ENCODE measurements around the gene FEZF1. TPM values are rescaled to one million over a fixed set of nuclear protein-coding genes. Genes with fewer than 3 reads are reported as not detected.

FEZF1 gene
- total and polyA plus RNA-seq, 4 donors, result not detected

DNA sequence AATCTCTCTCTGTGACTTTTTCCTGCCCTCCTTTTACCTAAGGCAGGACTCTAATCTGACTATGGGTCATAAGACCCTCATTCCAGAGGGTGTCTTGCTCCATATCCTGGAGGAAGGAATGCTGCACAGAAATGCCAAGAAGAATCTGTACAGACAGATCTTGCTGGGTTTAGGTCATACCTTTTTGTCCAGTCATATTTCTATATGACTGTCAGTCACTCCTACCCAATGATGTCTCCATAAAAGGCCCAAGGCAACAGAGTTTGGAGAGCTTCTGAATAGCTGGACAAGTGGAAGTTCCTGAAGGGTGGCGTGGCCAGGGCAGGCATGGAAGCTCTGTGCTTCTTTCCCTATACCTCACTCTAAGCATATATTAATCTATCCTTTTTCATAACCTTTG, 47.5 kb downstream of the FEZF1 start (continued):
- TF ChIP-seq, protein P1, sequence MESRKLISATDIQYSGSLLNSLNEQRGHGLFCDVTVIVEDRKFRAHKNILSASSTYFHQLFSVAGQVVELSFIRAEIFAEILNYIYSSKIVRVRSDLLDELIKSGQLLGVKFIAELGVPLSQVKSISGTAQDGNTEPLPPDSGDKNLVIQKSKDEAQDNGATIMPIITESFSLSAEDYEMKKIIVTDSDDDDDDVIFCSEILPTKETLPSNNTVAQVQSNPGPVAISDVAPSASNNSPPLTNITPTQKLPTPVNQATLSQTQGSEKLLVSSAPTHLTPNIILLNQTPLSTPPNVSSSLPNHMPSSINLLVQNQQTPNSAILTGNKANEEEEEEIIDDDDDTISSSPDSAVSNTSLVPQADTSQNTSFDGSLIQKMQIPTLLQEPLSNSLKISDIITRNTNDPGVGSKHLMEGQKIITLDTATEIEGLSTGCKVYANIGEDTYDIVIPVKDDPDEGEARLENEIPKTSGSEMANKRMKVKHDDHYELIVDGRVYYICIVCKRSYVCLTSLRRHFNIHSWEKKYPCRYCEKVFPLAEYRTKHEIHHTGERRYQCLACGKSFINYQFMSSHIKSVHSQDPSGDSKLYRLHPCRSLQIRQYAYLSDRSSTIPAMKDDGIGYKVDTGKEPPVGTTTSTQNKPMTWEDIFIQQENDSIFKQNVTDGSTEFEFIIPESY (IDR thresholded peaks at IDR 0.05), result no peak
- TF ChIP-seq HNF4A (conservative IDR thresholded peaks at IDR 0.05) (no peak), RXRA (IDR thresholded peaks at IDR 0.05) (no peak), FOXA1 (IDR thresholded peaks at IDR 0.05) (no peak)

GRCh38 chr7:122256046-122256445, 48.5 kb downstream of the FEZF1 start:
- H3K4me1 ChIP-seq (ENCODE audit: control insufficient read depth in 4 of 4, insufficient read depth in 4 of 4, low read length in 3 of 4), result no peaks in the 10 kb centered on the region
- H3K9me3 ChIP-seq (ENCODE audit: control insufficient read depth in 4 of 4, low read length in 3 of 4), result no peaks in the 10 kb centered on the region
- WGBS, result 80% methylated on average over 1 of the region's 1 CpG
- H3K27me3 ChIP-seq (ENCODE audit: control insufficient read depth in 4 of 4, insufficient read depth in 4 of 4, low read length in 3 of 4), result peaks cover 0 to 3% (median 1%) of the 10 kb centered on the region in 4 donors
- H3K27ac ChIP-seq (ENCODE audit: low read depth in 1 of 2, low read length in 2 of 2), result no peak overlapping the region
- no peak for DNase-seq (ENCODE audit: low spot score)
- H3K9ac ChIP-seq (ENCODE audit: low read depth in 1 of 2, low read length in 2 of 2), result no peak overlapping the region
- no peak overlapping the region for H3K4me3 ChIP-seq (ENCODE audit: low read depth in 1 of 3, low read length in 3 of 3)
- no peaks in the 10 kb centered on the region for H3K36me3 ChIP-seq (ENCODE audit: control insufficient read depth in 4 of 4, insufficient read depth in 3 of 4, low read depth in 1 of 4, low read length in 3 of 4)
- TF ChIP-seq GABPA (IDR thresholded peaks at IDR 0.05 in 1 of 2, conservative IDR thresholded peaks at IDR 0.05 in 1 of 2) (no peak), SP1 (IDR thresholded peaks at IDR 0.05) (no peak), TAF1 (conservative IDR thresholded peaks at IDR 0.05) (no peak), JUND (IDR thresholded peaks at IDR 0.05) (no peak), EGR1 (IDR thresholded peaks at IDR 0.05; ENCODE audit: low read depth in 2 of 2) (no peak), RXRA (IDR thresholded peaks at IDR 0.05) (no peak), HNF4G (IDR thresholded peaks at IDR 0.05) (no peak), FOXA1 (IDR thresholded peaks at IDR 0.05) (no peak), RAD21 (IDR thresholded peaks at IDR 0.05) (no peak), HNF4A (conservative IDR thresholded peaks at IDR 0.05) (no peak), YY1 (IDR thresholded peaks at IDR 0.05) (no peak)
- TF ChIP-seq, protein P2, sequence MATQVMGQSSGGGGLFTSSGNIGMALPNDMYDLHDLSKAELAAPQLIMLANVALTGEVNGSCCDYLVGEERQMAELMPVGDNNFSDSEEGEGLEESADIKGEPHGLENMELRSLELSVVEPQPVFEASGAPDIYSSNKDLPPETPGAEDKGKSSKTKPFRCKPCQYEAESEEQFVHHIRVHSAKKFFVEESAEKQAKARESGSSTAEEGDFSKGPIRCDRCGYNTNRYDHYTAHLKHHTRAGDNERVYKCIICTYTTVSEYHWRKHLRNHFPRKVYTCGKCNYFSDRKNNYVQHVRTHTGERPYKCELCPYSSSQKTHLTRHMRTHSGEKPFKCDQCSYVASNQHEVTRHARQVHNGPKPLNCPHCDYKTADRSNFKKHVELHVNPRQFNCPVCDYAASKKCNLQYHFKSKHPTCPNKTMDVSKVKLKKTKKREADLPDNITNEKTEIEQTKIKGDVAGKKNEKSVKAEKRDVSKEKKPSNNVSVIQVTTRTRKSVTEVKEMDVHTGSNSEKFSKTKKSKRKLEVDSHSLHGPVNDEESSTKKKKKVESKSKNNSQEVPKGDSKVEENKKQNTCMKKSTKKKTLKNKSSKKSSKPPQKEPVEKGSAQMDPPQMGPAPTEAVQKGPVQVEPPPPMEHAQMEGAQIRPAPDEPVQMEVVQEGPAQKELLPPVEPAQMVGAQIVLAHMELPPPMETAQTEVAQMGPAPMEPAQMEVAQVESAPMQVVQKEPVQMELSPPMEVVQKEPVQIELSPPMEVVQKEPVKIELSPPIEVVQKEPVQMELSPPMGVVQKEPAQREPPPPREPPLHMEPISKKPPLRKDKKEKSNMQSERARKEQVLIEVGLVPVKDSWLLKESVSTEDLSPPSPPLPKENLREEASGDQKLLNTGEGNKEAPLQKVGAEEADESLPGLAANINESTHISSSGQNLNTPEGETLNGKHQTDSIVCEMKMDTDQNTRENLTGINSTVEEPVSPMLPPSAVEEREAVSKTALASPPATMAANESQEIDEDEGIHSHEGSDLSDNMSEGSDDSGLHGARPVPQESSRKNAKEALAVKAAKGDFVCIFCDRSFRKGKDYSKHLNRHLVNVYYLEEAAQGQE (IDR thresholded peaks at IDR 0.05), result no peak
- TF ChIP-seq, protein P3, sequence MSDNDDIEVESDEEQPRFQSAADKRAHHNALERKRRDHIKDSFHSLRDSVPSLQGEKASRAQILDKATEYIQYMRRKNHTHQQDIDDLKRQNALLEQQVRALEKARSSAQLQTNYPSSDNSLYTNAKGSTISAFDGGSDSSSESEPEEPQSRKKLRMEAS (IDR thresholded peaks at IDR 0.05), result no peak
- TF ChIP-seq, protein P4, sequence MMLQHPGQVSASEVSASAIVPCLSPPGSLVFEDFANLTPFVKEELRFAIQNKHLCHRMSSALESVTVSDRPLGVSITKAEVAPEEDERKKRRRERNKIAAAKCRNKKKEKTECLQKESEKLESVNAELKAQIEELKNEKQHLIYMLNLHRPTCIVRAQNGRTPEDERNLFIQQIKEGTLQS (IDR thresholded peaks at IDR 0.05), result no peak

- H3K9ac ChIP-seq (ENCODE audit: low read depth in 1 of 2, low read length in 2 of 2), result no peak overlapping the region
- no peaks in the 10 kb centered on the region for H3K9me3 ChIP-seq (ENCODE audit: control insufficient read depth in 4 of 4, low read length in 3 of 4)
- 5% methylated on average over 1 of the region's 1 CpG for WGBS
- TF ChIP-seq FOXA2 (IDR thresholded peaks at IDR 0.05) (no peak), EGR1 (IDR thresholded peaks at IDR 0.05; ENCODE audit: low read depth in 2 of 2) (no peak), YY1 (IDR thresholded peaks at IDR 0.05) (no peak), FOXA1 (IDR thresholded peaks at IDR 0.05) (no peak), GABPA (IDR thresholded peaks at IDR 0.05 in 1 of 2, conservative IDR thresholded peaks at IDR 0.05 in 1 of 2) (no peak), JUND (IDR thresholded peaks at IDR 0.05) (no peak), HNF4G (IDR thresholded peaks at IDR 0.05) (no peak), SP1 (IDR thresholded peaks at IDR 0.05) (no peak), RXRA (IDR thresholded peaks at IDR 0.05) (no peak), RAD21 (IDR thresholded peaks at IDR 0.05) (no peak), NR2F2 (IDR thresholded peaks at IDR 0.05) (no peak), HNF4A (conservative IDR thresholded peaks at IDR 0.05) (no peak), TAF1 (conservative IDR thresholded peaks at IDR 0.05) (no peak)
- TF ChIP-seq, protein P3 (IDR thresholded peaks at IDR 0.05), result no peak
- TF ChIP-seq, protein P1 (IDR thresholded peaks at IDR 0.05), result no peak
- TF ChIP-seq, protein P4 (IDR thresholded peaks at IDR 0.05), result no peak
Observed at GRCh38 chr7:122255454-122255853, 49.1 kb downstream of the FEZF1 start.

More at GRCh38 chr7:122255454-122255853, 49.1 kb downstream of the FEZF1 start:
- peaks cover 0 to 3% (median 1%) of the 10 kb centered on the region in 4 donors for H3K27me3 ChIP-seq (ENCODE audit: control insufficient read depth in 4 of 4, insufficient read depth in 4 of 4, low read length in 3 of 4)
- no peak for DNase-seq (ENCODE audit: low spot score)
- H3K4me1 ChIP-seq (ENCODE audit: control insufficient read depth in 4 of 4, insufficient read depth in 4 of 4, low read length in 3 of 4), result no peaks in the 10 kb centered on the region
- no peak overlapping the region for H3K27ac ChIP-seq (ENCODE audit: low read depth in 1 of 2, low read length in 2 of 2)
- H3K36me3 ChIP-seq (ENCODE audit: control insufficient read depth in 4 of 4, insufficient read depth in 3 of 4, low read depth in 1 of 4, low read length in 3 of 4), result no peaks in the 10 kb centered on the region
- H3K4me3 ChIP-seq (ENCODE audit: low read depth in 1 of 3, low read length in 3 of 3), result no peak overlapping the region

Data from liver (tissue), 9 donors.